Gastrocnemius medialis (tissue), 4 donors: ENCODE data around the gene ANKRD18B.
"Not testable (repeated sequence)": the region's sequence is repeated elsewhere in the genome, so short reads cannot be mapped to it uniquely, and the experiment has no call there.

Source experiments
- POLR2A ChIP-seq, 2 donors: fragments of 450-650 bp; IDR thresholded peaks; one replicate each; pipeline ENCODE4 v1.6.1; 2017; ENCODE audit warnings: antibody characterized with exemption in 2 of 2, mild to moderate bottlenecking in 2 of 2, moderate library complexity in 2 of 2
- TF ChIP-seq, protein P1 (sequence below), 5 experiments: fragments of 450-650 bp in 3 of 5; fragments of 200-600 bp in 2 of 5; sonication (generic) in 2 of 5; IDR thresholded peaks in 4 of 5; conservative IDR thresholded peaks in 1 of 5; 1 replicate in 4 of 5; 2 replicates in 1 of 5; pipeline ENCODE4 v1.5.1; 2016 to 2019; ENCODE audit warnings: antibody characterized with exemption in 5 of 5, mild to moderate bottlenecking in 3 of 5, moderate library complexity in 3 of 5

DNA sequence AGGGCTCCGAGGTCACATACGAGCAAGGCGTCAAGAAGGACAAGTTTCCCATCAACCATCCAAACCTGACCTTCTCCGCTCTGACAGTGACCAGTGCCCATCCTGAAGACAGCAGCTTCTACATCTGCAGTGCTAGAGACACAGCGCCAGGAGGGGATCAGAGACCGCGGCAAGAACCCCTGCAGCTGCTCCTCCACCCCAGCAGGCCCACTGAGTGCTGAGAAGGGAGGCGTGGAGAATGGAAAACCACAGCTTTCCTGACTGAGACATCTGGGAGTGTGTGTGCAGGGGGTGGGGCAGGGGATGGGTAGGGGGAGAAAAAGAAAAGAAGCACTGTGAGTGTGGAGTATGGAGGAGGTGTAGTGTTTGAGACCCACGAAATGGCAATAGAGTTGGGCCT is 94.3 kb downstream of the ANKRD18B start:
- TF ChIP-seq, protein P1, sequence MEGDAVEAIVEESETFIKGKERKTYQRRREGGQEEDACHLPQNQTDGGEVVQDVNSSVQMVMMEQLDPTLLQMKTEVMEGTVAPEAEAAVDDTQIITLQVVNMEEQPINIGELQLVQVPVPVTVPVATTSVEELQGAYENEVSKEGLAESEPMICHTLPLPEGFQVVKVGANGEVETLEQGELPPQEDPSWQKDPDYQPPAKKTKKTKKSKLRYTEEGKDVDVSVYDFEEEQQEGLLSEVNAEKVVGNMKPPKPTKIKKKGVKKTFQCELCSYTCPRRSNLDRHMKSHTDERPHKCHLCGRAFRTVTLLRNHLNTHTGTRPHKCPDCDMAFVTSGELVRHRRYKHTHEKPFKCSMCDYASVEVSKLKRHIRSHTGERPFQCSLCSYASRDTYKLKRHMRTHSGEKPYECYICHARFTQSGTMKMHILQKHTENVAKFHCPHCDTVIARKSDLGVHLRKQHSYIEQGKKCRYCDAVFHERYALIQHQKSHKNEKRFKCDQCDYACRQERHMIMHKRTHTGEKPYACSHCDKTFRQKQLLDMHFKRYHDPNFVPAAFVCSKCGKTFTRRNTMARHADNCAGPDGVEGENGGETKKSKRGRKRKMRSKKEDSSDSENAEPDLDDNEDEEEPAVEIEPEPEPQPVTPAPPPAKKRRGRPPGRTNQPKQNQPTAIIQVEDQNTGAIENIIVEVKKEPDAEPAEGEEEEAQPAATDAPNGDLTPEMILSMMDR (IDR thresholded peaks at IDR 0.05 in 4 of 5, conservative IDR thresholded peaks at IDR 0.05 in 1 of 5): not testable (repeated sequence)
- not testable (repeated sequence) for TF ChIP-seq POLR2A (IDR thresholded peaks at IDR 0.05)
